ENCODE measurements around the gene NTNG2. TPM values are rescaled to one million over a fixed set of nuclear protein-coding genes. Genes with fewer than 3 reads are reported as not detected.

NTNG2 gene
- total RNA-seq, 4 donors from 2014 or later, result 0.10 to 1.0 (median 0.29) TPM

DNA sequence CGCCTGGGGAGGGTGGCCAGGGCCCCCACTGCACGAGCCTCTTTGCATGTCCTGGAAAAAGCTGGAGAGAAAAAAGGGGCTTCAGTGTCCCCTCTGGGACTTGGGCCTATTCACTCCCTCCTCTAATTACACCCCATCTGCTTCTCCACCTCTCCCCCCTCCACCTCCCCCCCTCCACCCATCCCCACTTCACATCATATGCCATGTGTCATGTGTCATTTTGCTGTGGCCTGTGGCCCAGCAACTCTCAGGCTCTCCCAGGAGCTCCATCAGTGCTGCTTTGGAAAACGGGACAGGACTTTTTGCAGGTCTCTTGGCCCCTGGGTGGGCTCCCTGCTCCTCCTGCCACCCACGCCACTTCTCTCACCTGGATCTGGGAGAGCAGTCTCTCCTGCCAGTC lies 68.7 kb downstream of the NTNG2 start:
- DNase-seq (ENCODE audit: low spot score in 2 of 2), result no peak
- H3K4me3 ChIP-seq (ENCODE audit: low read depth, poor library complexity, severe bottlenecking), result no peak overlapping the region
- 72 to 78% methylated on average over 3 to 4 of the region's 4 CpGs for WGBS, 2 donors
- TF ChIP-seq CTCF (IDR thresholded peaks at IDR 0.05), result no peak
- no peak for TF ChIP-seq POLR2A (IDR thresholded peaks at IDR 0.05)
- intact Hi-C loops (cut with DNase I; ENCODE audit: low total_unique reads), result no loop called here

DNA sequence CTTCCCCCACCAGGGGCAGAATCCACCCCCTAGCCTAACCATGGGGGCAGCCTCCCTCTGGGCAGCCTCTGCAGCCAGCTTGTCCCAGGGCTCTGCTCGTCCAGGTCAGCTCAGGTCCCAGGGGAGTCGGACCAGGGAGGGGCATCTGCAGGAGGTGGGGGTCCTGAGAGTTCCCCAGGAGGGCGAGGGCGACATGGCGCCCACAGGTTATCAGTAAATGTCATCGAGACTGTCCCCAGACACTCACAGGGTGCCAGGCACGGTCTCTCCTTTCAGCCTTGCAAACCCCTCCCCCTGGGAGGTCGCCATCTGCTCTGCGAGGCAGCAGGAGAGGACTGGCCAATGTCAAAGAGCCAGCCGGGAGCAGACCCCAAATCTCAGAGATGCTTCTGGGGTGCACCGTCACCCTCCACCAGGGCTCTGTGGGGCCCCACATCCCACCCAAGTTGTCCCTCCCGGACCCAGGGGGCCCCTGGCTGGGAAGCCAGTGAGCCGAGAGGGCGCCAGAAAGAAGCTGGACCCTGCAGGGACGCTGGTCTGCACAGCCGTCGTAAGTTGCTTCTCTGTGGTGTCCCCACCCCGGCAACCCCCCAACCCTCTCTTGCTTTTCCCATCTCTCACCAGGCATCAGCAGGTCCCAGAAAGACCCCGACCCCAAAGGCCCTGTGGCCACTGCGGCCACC lies 69.3 kb downstream of the NTNG2 start:
- 60 to 76% methylated on average over 13 to 19 of the region's 20 CpGs for WGBS, 2 donors
- TF ChIP-seq POLR2A (IDR thresholded peaks at IDR 0.05) (no peak), CTCF (IDR thresholded peaks at IDR 0.05) (no peak)
- intact Hi-C loops (cut with DNase I; ENCODE audit: low total_unique reads), result no loop called here
- no peak for DNase-seq (ENCODE audit: low spot score in 2 of 2)
- H3K4me3 ChIP-seq (ENCODE audit: low read depth, poor library complexity, severe bottlenecking), result no peak overlapping the region

- WGBS, 2 donors, result 73 to 89% methylated on average over 3 of the region's 3 CpGs
- no peak for TF ChIP-seq CTCF (IDR thresholded peaks at IDR 0.05)
- no peak for TF ChIP-seq POLR2A (IDR thresholded peaks at IDR 0.05)
- intact Hi-C loops (cut with DNase I; ENCODE audit: low total_unique reads), result no loop called here
- DNase-seq (ENCODE audit: low spot score in 2 of 2), result no peak
- H3K4me3 ChIP-seq (ENCODE audit: low read depth, poor library complexity, severe bottlenecking), result no peak overlapping the region
Observed at GRCh38 chr9:132232522-132232921, 70.7 kb downstream of the NTNG2 start.

- H3K4me3 ChIP-seq (ENCODE audit: low read depth, poor library complexity, severe bottlenecking), result no peak overlapping the region
- no peak for DNase-seq (ENCODE audit: low spot score in 2 of 2)
- TF ChIP-seq POLR2A (IDR thresholded peaks at IDR 0.05) (no peak), CTCF (IDR thresholded peaks at IDR 0.05) (no peak)
- WGBS, 2 donors, result 48 to 58% methylated on average over 3 of the region's 3 CpGs
- intact Hi-C loops (cut with DNase I; ENCODE audit: low total_unique reads), result no loop called here
Observed at GRCh38 chr9:132233138-132233537, 71.3 kb downstream of the NTNG2 start.

GRCh38 chr9:132234535-132234934 lies 72.7 kb downstream of the NTNG2 start:
- 45 to 56% methylated on average over 10 to 12 of the region's 12 CpGs for WGBS, 2 donors
- no peak overlapping the region for H3K4me3 ChIP-seq (ENCODE audit: low read depth, poor library complexity, severe bottlenecking)
- intact Hi-C loops (cut with DNase I; ENCODE audit: low total_unique reads), result no loop called here
- TF ChIP-seq POLR2A (IDR thresholded peaks at IDR 0.05), result no peak
- no peak for TF ChIP-seq CTCF (IDR thresholded peaks at IDR 0.05)
- no peak for DNase-seq (ENCODE audit: low spot score in 2 of 2)

- 78 to 83% methylated on average over 9 of the region's 9 CpGs for WGBS, 2 donors
- H3K4me3 ChIP-seq (ENCODE audit: low read depth, poor library complexity, severe bottlenecking), result no peak overlapping the region
- intact Hi-C loops (cut with DNase I; ENCODE audit: low total_unique reads), result loop anchor here (5.0 kb wide), 1 partner anchor 473 kb away; no protein-coding TSS in a partner anchor
- TF ChIP-seq POLR2A (IDR thresholded peaks at IDR 0.05) (no peak), CTCF (IDR thresholded peaks at IDR 0.05) (no peak)
- no peak for DNase-seq (ENCODE audit: low spot score in 2 of 2)
Observed at GRCh38 chr9:132235125-132235524, 73.3 kb downstream of the NTNG2 start.
